ENCODE data around the gene CIDEC. TPM values are rescaled to one million over a fixed set of nuclear protein-coding genes. Genes with fewer than 3 reads are reported as not detected.
"Not testable (repeated sequence)": the region's sequence is repeated elsewhere in the genome, so short reads cannot be mapped to it uniquely, and the experiment has no call there.

The CIDEC gene
- total RNA-seq, 2 donors from 2014 or later, result 0.42 TPM; not detected in 1

- Mint-ChIP-seq H3K4me1 (peaks cover 19% of the 10 kb centered on the region), H3K27me3 (no peaks in the 10 kb centered on the region), H3K36me3 (ENCODE audit: low read depth) (peaks cover 24% of the 10 kb centered on the region), H3K9me3 (no peaks in the 10 kb centered on the region), H3K4me3 (peak overlapping the region; percentile 50), H3K27ac (peak overlapping the region; percentile 74)
- ATAC-seq (replicated peaks), result peak; percentile 81
Observed at GRCh38 chr3:9909221-9910013, 29.4 kb upstream of the CIDEC start.

GRCh38 chr3:9908286-9908685, 28.2 kb upstream of the CIDEC start:
- Mint-ChIP-seq H3K4me3 (no peak overlapping the region), H3K9me3 (no peaks in the 10 kb centered on the region), H3K36me3 (ENCODE audit: low read depth) (peaks cover 24% of the 10 kb centered on the region), H3K4me1 (peaks cover 25% of the 10 kb centered on the region), H3K27ac (no peak overlapping the region), H3K27me3 (no peaks in the 10 kb centered on the region)
- no peak for ATAC-seq (replicated peaks)

- Mint-ChIP-seq H3K4me3 (no peak overlapping the region), H3K36me3 (ENCODE audit: low read depth) (peaks cover 17% of the 10 kb centered on the region), H3K9me3 (no peaks in the 10 kb centered on the region), H3K4me1 (peaks cover 33% of the 10 kb centered on the region), H3K27me3 (no peaks in the 10 kb centered on the region), H3K27ac (no peak overlapping the region)
- no peak for ATAC-seq (replicated peaks)
Observed at GRCh38 chr3:9906480-9906879, 26.4 kb upstream of the CIDEC start.

GRCh38 chr3:9903904-9904303, 23.9 kb upstream of the CIDEC start:
- Mint-ChIP-seq H3K36me3 (ENCODE audit: low read depth) (peaks cover 5% of the 10 kb centered on the region), H3K27ac (peak overlapping the region; percentile 91), H3K4me3 (peak overlapping the region; percentile 88), H3K9me3 (no peaks in the 10 kb centered on the region), H3K4me1 (peaks cover 30% of the 10 kb centered on the region), H3K27me3 (no peaks in the 10 kb centered on the region)
- no peak for ATAC-seq (replicated peaks)

- Mint-ChIP-seq H3K36me3 (ENCODE audit: low read depth) (peaks cover 5% of the 10 kb centered on the region), H3K27me3 (no peaks in the 10 kb centered on the region), H3K4me3 (peak overlapping the region; percentile 88), H3K9me3 (no peaks in the 10 kb centered on the region), H3K27ac (peak overlapping the region; percentile 91), H3K4me1 (peaks cover 33% of the 10 kb centered on the region)
- peak; percentile 38 for ATAC-seq (replicated peaks)
Observed at GRCh38 chr3:9903238-9903624, 23.2 kb upstream of the CIDEC start.

GRCh38 chr3:9902372-9903237, 22.6 kb upstream of the CIDEC start, which contains the start of gene IL17RE:
Gene IL17RE (plus strand): TSS chr3:9902848. CDS start chr3:9902933, 85 bp downstream.
- peak; percentile 75 for ATAC-seq (replicated peaks)
- peak within 1 kb of the TSS; percentile 88 for H3K4me3 Mint-ChIP-seq
- no peaks in the 10 kb centered on the region for H3K9me3 Mint-ChIP-seq
- no peaks in the 10 kb centered on the region for H3K27me3 Mint-ChIP-seq
- H3K36me3 Mint-ChIP-seq (ENCODE audit: low read depth), result peaks cover 2% of the 10 kb centered on the region
- peaks cover 38% of the 10 kb centered on the region for H3K4me1 Mint-ChIP-seq
- H3K27ac Mint-ChIP-seq, result peak within 1 kb of the TSS; percentile 91

- ATAC-seq (replicated peaks), result peak; percentile 85
- no peaks in the 10 kb centered on the region for H3K27me3 Mint-ChIP-seq
- peak overlapping the region; percentile 88 for H3K4me3 Mint-ChIP-seq
- H3K9me3 Mint-ChIP-seq, result no peaks in the 10 kb centered on the region
- peaks cover 38% of the 10 kb centered on the region for H3K4me1 Mint-ChIP-seq
- peak overlapping the region; percentile 91 for H3K27ac Mint-ChIP-seq
- H3K36me3 Mint-ChIP-seq (ENCODE audit: low read depth), result no peaks in the 10 kb centered on the region
Observed at GRCh38 chr3:9901967-9902366, 21.9 kb upstream of the CIDEC start.

GRCh38 chr3:9900965-9901415, 20.9 kb upstream of the CIDEC start:
- not testable (repeated sequence) for H3K9me3 Mint-ChIP-seq; ATAC-seq (replicated peaks); H3K36me3 Mint-ChIP-seq (ENCODE audit: low read depth); H3K27me3 Mint-ChIP-seq
- Mint-ChIP-seq H3K4me3 (peak overlapping the region; percentile 88), H3K27ac (peak overlapping the region; percentile 91), H3K4me1 (peaks cover 38% of the 10 kb centered on the region)

- no peaks in the 10 kb centered on the region for H3K27me3 Mint-ChIP-seq
- H3K4me1 Mint-ChIP-seq, result peaks cover 44% of the 10 kb centered on the region
- no peaks in the 10 kb centered on the region for H3K9me3 Mint-ChIP-seq
- no peak overlapping the region for H3K4me3 Mint-ChIP-seq
- peaks cover 10% of the 10 kb centered on the region for H3K36me3 Mint-ChIP-seq (ENCODE audit: low read depth)
- ATAC-seq (replicated peaks), result no peak
- no peak overlapping the region for H3K27ac Mint-ChIP-seq
Observed at GRCh38 chr3:9899289-9899791, 19.3 kb upstream of the CIDEC start.

- ATAC-seq (replicated peaks), result no peak
- Mint-ChIP-seq H3K36me3 (ENCODE audit: low read depth) (peaks cover 16% of the 10 kb centered on the region), H3K4me1 (peaks cover 48% of the 10 kb centered on the region), H3K9me3 (no peaks in the 10 kb centered on the region), H3K4me3 (no peak overlapping the region), H3K27ac (peak overlapping the region; percentile 20), H3K27me3 (no peaks in the 10 kb centered on the region)
Observed at GRCh38 chr3:9898467-9899241, 18.6 kb upstream of the CIDEC start.

GRCh38 chr3:9897408-9898372, 17.6 kb upstream of the CIDEC start:
- H3K4me1 Mint-ChIP-seq, result peaks cover 46% of the 10 kb centered on the region
- no peaks in the 10 kb centered on the region for H3K27me3 Mint-ChIP-seq
- H3K27ac Mint-ChIP-seq, result peak overlapping the region; percentile 20

GRCh38 chr3:9896755-9897407, 16.8 kb upstream of the CIDEC start:
- Mint-ChIP-seq H3K36me3 (ENCODE audit: low read depth) (peaks cover 34% of the 10 kb centered on the region), H3K27ac (peak overlapping the region; percentile 20), H3K4me1 (peaks cover 44% of the 10 kb centered on the region)
- not testable (repeated sequence) for H3K27me3 Mint-ChIP-seq; H3K9me3 Mint-ChIP-seq; ATAC-seq (replicated peaks); H3K4me3 Mint-ChIP-seq

More at GRCh38 chr3:9897408-9898372, 17.6 kb upstream of the CIDEC start:
- no peak overlapping the region for H3K4me3 Mint-ChIP-seq
- peaks cover 26% of the 10 kb centered on the region for H3K36me3 Mint-ChIP-seq (ENCODE audit: low read depth)
- no peak for ATAC-seq (replicated peaks)
- H3K9me3 Mint-ChIP-seq, result no peaks in the 10 kb centered on the region

- H3K4me1 Mint-ChIP-seq, result peaks cover 38% of the 10 kb centered on the region
- peaks cover 45% of the 10 kb centered on the region for H3K36me3 Mint-ChIP-seq (ENCODE audit: low read depth)
- H3K27ac Mint-ChIP-seq; H3K27me3 Mint-ChIP-seq; H3K9me3 Mint-ChIP-seq; ATAC-seq (replicated peaks); H3K4me3 Mint-ChIP-seq: not testable (repeated sequence)
Observed at GRCh38 chr3:9895715-9896114, 15.7 kb upstream of the CIDEC start.

Data from activated T-helper 17 cell treated with anti-CD3 and anti-CD28 coated beads, Interleukin-2, amount 50 U/mL, for 72 hours (primary cell).